ENCODE data around the gene CIRBP. TPM values are rescaled to one million over a fixed set of nuclear protein-coding genes. Genes with fewer than 3 reads are reported as not detected.

The CIRBP gene
- total and polyA plus RNA-seq, 9 of the 15 experiments (the other 6 are each of a cell fraction or from before 2014, with no cell fraction given): 20.5 to 327 (median 176) TPM

DNA sequence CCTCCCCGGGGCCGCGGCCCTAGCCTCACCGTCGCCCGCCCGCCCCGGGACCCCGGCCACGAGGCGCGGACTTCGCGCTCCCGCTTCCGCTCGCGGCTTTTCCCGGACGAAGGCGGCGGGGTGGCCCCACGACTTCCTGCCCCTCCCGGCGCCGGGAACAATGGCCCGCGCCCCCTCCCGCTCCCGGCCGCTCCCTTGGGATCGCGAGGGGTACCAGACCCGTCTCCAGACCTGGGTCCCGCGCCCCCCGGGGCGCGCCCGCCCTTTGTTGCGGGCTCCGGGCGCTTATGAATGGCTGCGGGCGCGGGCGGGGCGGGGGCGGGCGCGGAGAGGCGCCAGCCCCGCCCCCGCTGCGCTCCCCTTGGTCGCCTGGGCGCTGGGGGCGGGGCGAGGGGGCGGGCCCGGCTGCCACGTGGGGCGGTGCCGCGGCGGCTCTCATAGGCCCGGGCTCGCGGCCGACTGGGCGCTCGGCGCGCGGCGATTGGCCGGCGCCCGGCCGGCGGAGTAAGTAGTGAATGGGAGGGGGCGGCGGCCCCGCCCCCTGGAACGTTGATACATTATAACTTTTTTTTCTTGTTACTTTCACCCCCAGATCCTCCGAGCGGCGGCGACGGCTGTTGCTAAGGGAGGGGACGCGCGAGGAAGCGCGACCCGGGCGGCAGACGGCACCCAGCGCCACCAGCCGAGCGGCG is 19.7 kb upstream of the CIRBP start (continued):
- TF ChIP-seq ZNF76 (CRISPR knock-in tag; IDR thresholded peaks at IDR 0.05; ENCODE audit: borderline replicate concordance) (no peak), ZNF311 (CRISPR knock-in tag; IDR thresholded peaks at IDR 0.05) (no peak), STAG1 (CRISPR knock-in tag; IDR thresholded peaks at IDR 0.05; ENCODE audit: borderline replicate concordance) (no peak), NR2C2 (CRISPR knock-in tag; IDR thresholded peaks at IDR 0.05) (0 out of 2 replicates have a peak, but pooled peaks have one; percentile 23), NR2C2 (tag; IDR thresholded peaks at IDR 0.05) (peak; percentile 31; the same call in 1 of the 2 replicates), CREM (IDR thresholded peaks at IDR 0.05; ENCODE audit: low read depth) (peak; percentile 38; the same call in 1 of the 2 replicates), SMAD3 (CRISPR knock-in tag; conservative IDR thresholded peaks at IDR 0.05) (no peak), NFE2L1 (tag; IDR thresholded peaks at IDR 0.05; ENCODE audit: borderline replicate concordance, low read depth) (no peak), BDP1 (IDR thresholded peaks at IDR 0.05; ENCODE audit: insufficient read depth, insufficient read length) (no peak)
- TF ChIP-seq, protein P1, sequence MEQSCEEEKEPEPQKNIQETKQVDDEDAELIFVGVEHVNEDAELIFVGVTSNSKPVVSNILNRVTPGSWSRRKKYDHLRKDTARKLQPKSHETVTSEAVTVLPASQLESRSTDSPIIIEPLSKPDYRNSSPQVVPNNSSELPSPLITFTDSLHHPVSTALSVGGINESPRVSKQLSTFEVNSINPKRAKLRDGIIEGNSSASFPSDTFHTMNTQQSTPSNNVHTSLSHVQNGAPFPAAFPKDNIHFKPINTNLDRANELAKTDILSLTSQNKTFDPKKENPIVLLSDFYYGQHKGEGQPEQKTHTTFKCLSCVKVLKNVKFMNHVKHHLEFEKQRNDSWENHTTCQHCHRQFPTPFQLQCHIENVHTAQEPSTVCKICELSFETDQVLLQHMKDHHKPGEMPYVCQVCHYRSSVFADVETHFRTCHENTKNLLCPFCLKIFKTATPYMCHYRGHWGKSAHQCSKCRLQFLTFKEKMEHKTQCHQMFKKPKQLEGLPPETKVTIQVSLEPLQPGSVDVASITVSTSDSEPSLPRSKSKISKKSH (CRISPR knock-in tag; IDR thresholded peaks at IDR 0.05): no peak; the same call in 1 of the 2 replicates
- TF ChIP-seq, protein P2, sequence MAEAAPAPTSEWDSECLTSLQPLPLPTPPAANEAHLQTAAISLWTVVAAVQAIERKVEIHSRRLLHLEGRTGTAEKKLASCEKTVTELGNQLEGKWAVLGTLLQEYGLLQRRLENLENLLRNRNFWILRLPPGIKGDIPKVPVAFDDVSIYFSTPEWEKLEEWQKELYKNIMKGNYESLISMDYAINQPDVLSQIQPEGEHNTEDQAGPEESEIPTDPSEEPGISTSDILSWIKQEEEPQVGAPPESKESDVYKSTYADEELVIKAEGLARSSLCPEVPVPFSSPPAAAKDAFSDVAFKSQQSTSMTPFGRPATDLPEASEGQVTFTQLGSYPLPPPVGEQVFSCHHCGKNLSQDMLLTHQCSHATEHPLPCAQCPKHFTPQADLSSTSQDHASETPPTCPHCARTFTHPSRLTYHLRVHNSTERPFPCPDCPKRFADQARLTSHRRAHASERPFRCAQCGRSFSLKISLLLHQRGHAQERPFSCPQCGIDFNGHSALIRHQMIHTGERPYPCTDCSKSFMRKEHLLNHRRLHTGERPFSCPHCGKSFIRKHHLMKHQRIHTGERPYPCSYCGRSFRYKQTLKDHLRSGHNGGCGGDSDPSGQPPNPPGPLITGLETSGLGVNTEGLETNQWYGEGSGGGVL (CRISPR knock-in tag; IDR thresholded peaks at IDR 0.05): no peak
- TF ChIP-seq, protein P3, sequence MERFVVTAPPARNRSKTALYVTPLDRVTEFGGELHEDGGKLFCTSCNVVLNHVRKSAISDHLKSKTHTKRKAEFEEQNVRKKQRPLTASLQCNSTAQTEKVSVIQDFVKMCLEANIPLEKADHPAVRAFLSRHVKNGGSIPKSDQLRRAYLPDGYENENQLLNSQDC (CRISPR knock-in tag; IDR thresholded peaks at IDR 0.05): no peak
- TF ChIP-seq, protein P4, sequence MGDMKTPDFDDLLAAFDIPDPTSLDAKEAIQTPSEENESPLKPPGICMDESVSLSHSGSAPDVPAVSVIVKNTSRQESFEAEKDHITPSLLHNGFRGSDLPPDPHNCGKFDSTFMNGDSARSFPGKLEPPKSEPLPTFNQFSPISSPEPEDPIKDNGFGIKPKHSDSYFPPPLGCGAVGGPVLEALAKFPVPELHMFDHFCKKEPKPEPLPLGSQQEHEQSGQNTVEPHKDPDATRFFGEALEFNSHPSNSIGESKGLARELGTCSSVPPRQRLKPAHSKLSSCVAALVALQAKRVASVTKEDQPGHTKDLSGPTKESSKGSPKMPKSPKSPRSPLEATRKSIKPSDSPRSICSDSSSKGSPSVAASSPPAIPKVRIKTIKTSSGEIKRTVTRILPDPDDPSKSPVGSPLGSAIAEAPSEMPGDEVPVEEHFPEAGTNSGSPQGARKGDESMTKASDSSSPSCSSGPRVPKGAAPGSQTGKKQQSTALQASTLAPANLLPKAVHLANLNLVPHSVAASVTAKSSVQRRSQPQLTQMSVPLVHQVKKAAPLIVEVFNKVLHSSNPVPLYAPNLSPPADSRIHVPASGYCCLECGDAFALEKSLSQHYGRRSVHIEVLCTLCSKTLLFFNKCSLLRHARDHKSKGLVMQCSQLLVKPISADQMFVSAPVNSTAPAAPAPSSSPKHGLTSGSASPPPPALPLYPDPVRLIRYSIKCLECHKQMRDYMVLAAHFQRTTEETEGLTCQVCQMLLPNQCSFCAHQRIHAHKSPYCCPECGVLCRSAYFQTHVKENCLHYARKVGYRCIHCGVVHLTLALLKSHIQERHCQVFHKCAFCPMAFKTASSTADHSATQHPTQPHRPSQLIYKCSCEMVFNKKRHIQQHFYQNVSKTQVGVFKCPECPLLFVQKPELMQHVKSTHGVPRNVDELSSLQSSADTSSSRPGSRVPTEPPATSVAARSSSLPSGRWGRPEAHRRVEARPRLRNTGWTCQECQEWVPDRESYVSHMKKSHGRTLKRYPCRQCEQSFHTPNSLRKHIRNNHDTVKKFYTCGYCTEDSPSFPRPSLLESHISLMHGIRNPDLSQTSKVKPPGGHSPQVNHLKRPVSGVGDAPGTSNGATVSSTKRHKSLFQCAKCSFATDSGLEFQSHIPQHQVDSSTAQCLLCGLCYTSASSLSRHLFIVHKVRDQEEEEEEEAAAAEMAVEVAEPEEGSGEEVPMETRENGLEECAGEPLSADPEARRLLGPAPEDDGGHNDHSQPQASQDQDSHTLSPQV (IDR thresholded peaks at IDR 0.05): peak; percentile 67; the same call in 1 of the 2 replicates
- TF ChIP-seq, protein P5, sequence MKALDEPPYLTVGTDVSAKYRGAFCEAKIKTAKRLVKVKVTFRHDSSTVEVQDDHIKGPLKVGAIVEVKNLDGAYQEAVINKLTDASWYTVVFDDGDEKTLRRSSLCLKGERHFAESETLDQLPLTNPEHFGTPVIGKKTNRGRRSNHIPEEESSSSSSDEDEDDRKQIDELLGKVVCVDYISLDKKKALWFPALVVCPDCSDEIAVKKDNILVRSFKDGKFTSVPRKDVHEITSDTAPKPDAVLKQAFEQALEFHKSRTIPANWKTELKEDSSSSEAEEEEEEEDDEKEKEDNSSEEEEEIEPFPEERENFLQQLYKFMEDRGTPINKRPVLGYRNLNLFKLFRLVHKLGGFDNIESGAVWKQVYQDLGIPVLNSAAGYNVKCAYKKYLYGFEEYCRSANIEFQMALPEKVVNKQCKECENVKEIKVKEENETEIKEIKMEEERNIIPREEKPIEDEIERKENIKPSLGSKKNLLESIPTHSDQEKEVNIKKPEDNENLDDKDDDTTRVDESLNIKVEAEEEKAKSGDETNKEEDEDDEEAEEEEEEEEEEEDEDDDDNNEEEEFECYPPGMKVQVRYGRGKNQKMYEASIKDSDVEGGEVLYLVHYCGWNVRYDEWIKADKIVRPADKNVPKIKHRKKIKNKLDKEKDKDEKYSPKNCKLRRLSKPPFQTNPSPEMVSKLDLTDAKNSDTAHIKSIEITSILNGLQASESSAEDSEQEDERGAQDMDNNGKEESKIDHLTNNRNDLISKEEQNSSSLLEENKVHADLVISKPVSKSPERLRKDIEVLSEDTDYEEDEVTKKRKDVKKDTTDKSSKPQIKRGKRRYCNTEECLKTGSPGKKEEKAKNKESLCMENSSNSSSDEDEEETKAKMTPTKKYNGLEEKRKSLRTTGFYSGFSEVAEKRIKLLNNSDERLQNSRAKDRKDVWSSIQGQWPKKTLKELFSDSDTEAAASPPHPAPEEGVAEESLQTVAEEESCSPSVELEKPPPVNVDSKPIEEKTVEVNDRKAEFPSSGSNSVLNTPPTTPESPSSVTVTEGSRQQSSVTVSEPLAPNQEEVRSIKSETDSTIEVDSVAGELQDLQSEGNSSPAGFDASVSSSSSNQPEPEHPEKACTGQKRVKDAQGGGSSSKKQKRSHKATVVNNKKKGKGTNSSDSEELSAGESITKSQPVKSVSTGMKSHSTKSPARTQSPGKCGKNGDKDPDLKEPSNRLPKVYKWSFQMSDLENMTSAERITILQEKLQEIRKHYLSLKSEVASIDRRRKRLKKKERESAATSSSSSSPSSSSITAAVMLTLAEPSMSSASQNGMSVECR (CRISPR knock-in tag; IDR thresholded peaks at IDR 0.05): peak; percentile 37

Measured in K562 (cell line).